GM18505 (cell line): ENCODE results near the gene LCE1E.

ENCODE experiments used
- ATAC-seq: cut with Tn5 transposase; IDR thresholded peaks from one replicate; pipeline ENCODE4 v1.9.1; 2021; ENCODE audit not compliant: unreplicated experiment
- POLR2A ChIP-seq: IDR thresholded peaks from 4 replicates; pipeline ENCODE4 v1.6.1; 2011; ENCODE audit warnings: borderline replicate concordance; ENCODE audit not compliant: insufficient read depth, insufficient read length; ENCODE audit errors: extremely low read depth

The LCE1E gene

GRCh38 chr1:152761609-152762213 is 24.3 kb upstream of the LCE1E start:
- no peak for TF ChIP-seq POLR2A
- no peak for ATAC-seq

- no peak for ATAC-seq
Observed at GRCh38 chr1:152768847-152769533, 17.1 kb upstream of the LCE1E start.

GRCh38 chr1:152770411-152770810 is 15.6 kb upstream of the LCE1E start:
- no peak for TF ChIP-seq POLR2A
- ATAC-seq = no peak

More at GRCh38 chr1:152768847-152769533, 17.1 kb upstream of the LCE1E start:
- TF ChIP-seq POLR2A = no peak

- TF ChIP-seq POLR2A = no peak
- ATAC-seq = no peak
Observed at GRCh38 chr1:152774875-152775274, 11.2 kb upstream of the LCE1E start, which contains the start of gene LCE1F. LCE1F (plus strand) TSS chr1:152775140; CDS start chr1:152776372, 1,232 bp downstream.

- TF ChIP-seq POLR2A = no peak
- no peak for ATAC-seq
Observed at GRCh38 chr1:152776361-152776760, 9.7 kb upstream of the LCE1E start.

- TF ChIP-seq POLR2A = no peak
- ATAC-seq = no peak
Observed at GRCh38 chr1:152777510-152778137, 8.4 kb upstream of the LCE1E start.

- TF ChIP-seq POLR2A = no peak
- ATAC-seq = no peak
Observed at GRCh38 chr1:152783095-152783494, 3.0 kb upstream of the LCE1E start.

- no peak for TF ChIP-seq POLR2A
- no peak for ATAC-seq
Observed at GRCh38 chr1:152795686-152796085, 9.6 kb downstream of the LCE1E start.

- ATAC-seq = no peak
- TF ChIP-seq POLR2A = no peak
Observed at GRCh38 chr1:152796421-152796820, 10.4 kb downstream of the LCE1E start, which contains the start of gene LCE1D. LCE1D (plus strand) TSS chr1:152796721; CDS start chr1:152797795, 1,074 bp downstream.

GRCh38 chr1:152801333-152801732 is 15.3 kb downstream of the LCE1E start:
- ATAC-seq = no peak
- TF ChIP-seq POLR2A = no peak

GRCh38 chr1:152806576-152806975 is 20.5 kb downstream of the LCE1E start, which contains the start of gene LCE1C:
LCE1C (minus strand) TSS chr1:152806651; CDS start chr1:152805478, 1,173 bp downstream.
- ATAC-seq = no peak
- TF ChIP-seq POLR2A = no peak

GRCh38 chr1:152811050-152811449 is 25.0 kb downstream of the LCE1E start:
- ATAC-seq = no peak
- no peak for TF ChIP-seq POLR2A

- ATAC-seq = no peak
Observed at GRCh38 chr1:152811671-152812070, 25.6 kb downstream of the LCE1E start, which contains the start of gene LCE1B. LCE1B (plus strand) TSS chr1:152811971; CDS start chr1:152812447, 476 bp downstream.

GRCh38 chr1:152817309-152817708 is 31.3 kb downstream of the LCE1E start:
- no peak for TF ChIP-seq POLR2A
- no peak for ATAC-seq

More at GRCh38 chr1:152811671-152812070, 25.6 kb downstream of the LCE1E start, which contains the start of gene LCE1B:
- TF ChIP-seq POLR2A = no peak

- no peak for TF ChIP-seq POLR2A
- no peak for ATAC-seq
Observed at GRCh38 chr1:152823294-152823693, 37.2 kb downstream of the LCE1E start.
